Endothelial cell of umbilical vein (primary cell): Measurements from ENCODE around the gene MATR3. TPM values are rescaled to one million over a fixed set of nuclear protein-coding genes. Genes with fewer than 3 reads are reported as not detected.

Experiments used
- BruUV-seq: library from RNA; stranded (reverse); fragments of 400-500 nt; replicated peaks from 2 replicates; lab custom pipeline; 2021; lab: Mats Ljungman, UMichigan
- CTCF ChIA-PET: fragments of 300-600, 350-600 bp; sonication (Branson Sonifier 250); formaldehyde crosslinking; loops from one replicate; lab custom pipeline; 2021; ENCODE audit warnings: antibody characterized with exemption, inconsistent platforms; lab: Charles Lee
- POLR2A ChIA-PET: fragments of 300-600, 350-600 bp; sonication (Branson Sonifier 250); formaldehyde crosslinking; loops from one replicate; lab custom pipeline; 2021; ENCODE audit warnings: antibody characterized with exemption, inconsistent platforms; lab: Charles Lee
- DNase-seq: peaks from one replicate; pipeline ENCODE4 v3.0.0-alpha.2; 2011; ENCODE audit warnings: low read depth, low spot score
- FAIRE-seq: peaks from 2 replicates; lab custom pipeline; 2011; peaks lifted over from hg19 to GRCh38; lab: Jason Lieb, UNC
- H2AFZ ChIP-seq: 2 replicates; pipeline ENCODE4 v1.6.0; 2012; ENCODE audit warnings: low read depth, low read length, control low read depth, inconsistent platforms
- H3K27ac ChIP-seq: 2 replicates; pipeline ENCODE4 v1.5.1; 2011; ENCODE audit warnings: low read depth, mild to moderate bottlenecking, control low read depth, low read length, moderate library complexity; ENCODE audit not compliant: insufficient read depth
- H3K27me3 ChIP-seq, 2 experiments: 2 replicates each; pipeline versions ENCODE4 v1.6.0 to v1.6.1; 2011; ENCODE audit warnings: low read length in 2 of 2, mixed read lengths in 1 of 2; ENCODE audit not compliant: control insufficient read depth in 2 of 2, insufficient read depth in 2 of 2
- H3K36me3 ChIP-seq, 2 experiments: 2 replicates in 1 of 2; 3 replicates in 1 of 2; pipeline ENCODE4 v1.5.1; 2011; ENCODE audit warnings: low read length in 2 of 2, mild to moderate bottlenecking in 1 of 2, moderate library complexity in 1 of 2; ENCODE audit not compliant: control insufficient read depth in 2 of 2, insufficient read depth in 2 of 2; ENCODE audit errors: extremely low read depth in 1 of 2
- H3K4me1 ChIP-seq: 3 replicates; pipeline ENCODE4 v1.5.1; 2011; ENCODE audit warnings: mild to moderate bottlenecking, low read length; ENCODE audit not compliant: control insufficient read depth, insufficient read depth; ENCODE audit errors: extremely low read depth
- H3K4me2 ChIP-seq: 2 replicates; pipeline ENCODE4 v1.6.1; 2011; ENCODE audit warnings: low read length, control low read depth, mixed read lengths; ENCODE audit not compliant: insufficient read depth
- H3K4me3 ChIP-seq, 3 experiments: fragments of 200-600 bp in 1 of 3; sonication (generic), shearing (Covaris generic) in 1 of 3; replicated peaks in 1 of 3; 2 replicates each; pipeline ENCODE4 v1.5.1; 2011 to 2016; ENCODE audit warnings: control low read depth in 3 of 3, low read length in 3 of 3, mild to moderate bottlenecking in 2 of 3, inconsistent platforms in 1 of 3, low read depth in 1 of 3, moderate library complexity in 1 of 3; ENCODE audit not compliant: insufficient read depth in 1 of 3
- H3K79me2 ChIP-seq: 2 replicates; pipeline ENCODE4 v1.6.0; 2012; ENCODE audit warnings: low read length, inconsistent platforms; ENCODE audit not compliant: control insufficient read depth, insufficient read depth
- H3K9ac ChIP-seq: replicated peaks from 2 replicates; pipeline ENCODE3; 2011; ENCODE audit warnings: low read length, control low read depth; ENCODE audit not compliant: insufficient read depth; ENCODE audit errors: extremely low read depth
- H3K9me1 ChIP-seq: replicated peaks from 3 replicates; pipeline ENCODE4 v1.6.0; 2011; ENCODE audit warnings: mild to moderate bottlenecking, low read length; ENCODE audit not compliant: control insufficient read depth, insufficient read depth; ENCODE audit errors: extremely low read depth
- H3K9me3 ChIP-seq: replicated peaks from 2 replicates; pipeline ENCODE4 v1.5.1; 2012; ENCODE audit warnings: low read length, inconsistent platforms; ENCODE audit not compliant: control insufficient read depth, insufficient read depth
- H4K20me1 ChIP-seq: replicated peaks from 2 replicates; pipeline ENCODE3; 2011; ENCODE audit warnings: mild to moderate bottlenecking, low read length; ENCODE audit not compliant: control insufficient read depth, insufficient read depth; ENCODE audit errors: extremely low read depth
- CTCF ChIP-seq, 2 donors: IDR thresholded peaks; 1 replicate in 1 of 2; 2 replicates in 1 of 2; pipeline ENCODE4 v1.5.1; 2011; ENCODE audit warnings: low read length in 2 of 2, mild to moderate bottlenecking in 2 of 2, moderate library complexity in 2 of 2, control low read depth in 1 of 2, inconsistent platforms in 1 of 2, low read depth in 1 of 2; ENCODE audit not compliant: insufficient read depth in 1 of 2; ENCODE audit errors: extremely low read depth in 1 of 2
- EZH2 ChIP-seq: IDR thresholded peaks from 2 replicates; pipeline ENCODE4 v1.6.1; 2012; ENCODE audit warnings: borderline replicate concordance, low read depth, mild to moderate bottlenecking, moderate library complexity, low read length, inconsistent platforms; ENCODE audit not compliant: severe bottlenecking
- FOS ChIP-seq: IDR thresholded peaks from 2 replicates; pipeline ENCODE4 v1.6.1; 2011; ENCODE audit warnings: mild to moderate bottlenecking, low read length, moderate library complexity, borderline replicate concordance; ENCODE audit not compliant: insufficient read depth
- GATA2 ChIP-seq: IDR thresholded peaks from 2 replicates; pipeline ENCODE4 v1.7.0; 2011; ENCODE audit warnings: low read depth, mild to moderate bottlenecking, moderate library complexity, mixed read lengths, low read length; ENCODE audit not compliant: insufficient read length, insufficient read depth
- JUN ChIP-seq: IDR thresholded peaks from 2 replicates; pipeline ENCODE4 v1.6.1; 2011; ENCODE audit warnings: borderline replicate concordance, low read depth; ENCODE audit not compliant: insufficient read length, insufficient read depth
- MAX ChIP-seq: IDR thresholded peaks from 2 replicates; pipeline ENCODE4 v1.6.1; 2011; ENCODE audit not compliant: insufficient read depth, insufficient read length
- MYC ChIP-seq: IDR thresholded peaks from one replicate; pipeline ENCODE4 v1.6.1; 2011; ENCODE audit warnings: mild to moderate bottlenecking, low read depth, low read length
- POLR2A ChIP-seq: IDR thresholded peaks from 2 replicates; pipeline ENCODE4 v1.6.1; 2012; ENCODE audit warnings: low read depth, mild to moderate bottlenecking, control low read depth, low read length
- POLR2AphosphoS5 ChIP-seq: IDR thresholded peaks from 2 replicates; pipeline ENCODE4 v1.6.1; 2012; ENCODE audit warnings: low read depth, mild to moderate bottlenecking, control low read depth, low read length, moderate library complexity; ENCODE audit not compliant: insufficient read depth
- dilution Hi-C: fragments of 300-500 bp; cut with MboI; formaldehyde crosslinking; loops from one replicate; pipeline ENCODE4 v1.15.0; 2019; ENCODE audit warnings: low sequenced_read_pairs; ENCODE audit not compliant: extremely low pct_ligation_motif_present
- intact Hi-C: fragments of 100-400 bp; cut with micrococcal nuclease; formaldehyde crosslinking; loops from one replicate; pipeline ENCODE4 v1.10.0; 2022
- polyA plus RNA-seq, 4 experiments: library from polyadenylated mRNA; depleted of rRNA in 3 of 4; stranded (reverse) in 3 of 4; unstranded in 1 of 4; fragments of >200 nt; gene quantifications; 2 replicates each; pipeline versions ENCODE4 v1.2.1 to v1.2.3, GENCODE V29; 2011 to 2012; ENCODE audit warnings: missing spikeins in 1 of 4
- total RNA-seq: library from RNA; stranded (reverse); gene quantifications from 2 replicates; pipeline ENCODE4 v1.2.3, GENCODE V29; 2021

Gene MATR3
- total and polyA plus RNA-seq, 2 donors (not counting 3 experiments of a cell fraction or from before 2014, with no cell fraction given): 64.0 to 158 TPM

- Histone ChIP-seq H4K20me1 (no peaks in the 10 kb centered on the region), H3K36me3 (no peaks in the 10 kb centered on the region), H3K4me1 (peaks cover 5% of the 10 kb centered on the region), H3K4me3 (no peak overlapping the region), H3K9me1 (no peaks in the 10 kb centered on the region), H3K9me3 (no peaks in the 10 kb centered on the region), H3K27ac (no peak overlapping the region), H3K79me2 (no peaks in the 10 kb centered on the region), H3K4me2 (no peak overlapping the region), H3K27me3 (no peaks in the 10 kb centered on the region), H3K9ac (no peak overlapping the region), H2AFZ (peak overlapping the region; percentile 66)
- dilution Hi-C loops (no loop called here), intact Hi-C loops (no loop called here)
- DNase-seq (no peak), FAIRE-seq (no peak)
- ChIA-PET CTCF (interaction anchor here (0.6 to 1.9 kb wide), 13 partner anchors 9 to 673 kb away, joined by 3 to 9 read pairs (median 4); no protein-coding TSS in a partner anchor), POLR2A (interaction anchor here (1.2 kb wide), 1 partner anchor 54 kb away, joined by 4 read pairs; the partner anchor contains the start of gene SIL1)
- no TSS peak for BruUV-seq
- TF ChIP-seq JUN: no peak
- TF ChIP-seq GATA2: no peak
- TF ChIP-seq POLR2A: no peak
- no peak for TF ChIP-seq FOS
- TF ChIP-seq POLR2AphosphoS5: no peak
- no peak for TF ChIP-seq CTCF (IDR thresholded peaks at IDR 0.05; ENCODE audit: extremely low read depth in 1 of 2, insufficient read depth in 1 of 2, low read depth in 1 of 2, low read length in 2 of 2)
- TF ChIP-seq MAX: no peak
- no peak for TF ChIP-seq MYC
- no peak for TF ChIP-seq EZH2
Observed at GRCh38 chr5:139251695-139252288, 41.7 kb upstream of the MATR3 start.
